ENCODE results near the gene UNG.

UNG gene

DNA sequence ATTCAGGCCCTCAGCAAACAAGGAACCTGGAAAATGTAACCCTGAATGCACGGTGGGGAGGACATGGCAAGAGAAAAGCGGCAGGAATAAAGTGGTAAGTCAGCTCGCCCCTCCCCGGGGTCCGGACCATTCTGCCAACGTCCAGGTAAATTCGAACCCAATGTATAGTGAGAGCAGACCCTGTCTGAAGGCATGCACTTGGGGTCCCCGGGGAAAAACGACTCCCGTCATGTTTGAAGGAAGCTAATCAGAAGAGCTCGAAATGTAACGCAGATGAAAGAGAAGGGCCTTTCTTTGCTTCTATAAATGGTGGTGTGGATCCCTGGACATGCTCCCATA is 19.2 kb downstream of the UNG start:
- TF ChIP-seq, protein P1, sequence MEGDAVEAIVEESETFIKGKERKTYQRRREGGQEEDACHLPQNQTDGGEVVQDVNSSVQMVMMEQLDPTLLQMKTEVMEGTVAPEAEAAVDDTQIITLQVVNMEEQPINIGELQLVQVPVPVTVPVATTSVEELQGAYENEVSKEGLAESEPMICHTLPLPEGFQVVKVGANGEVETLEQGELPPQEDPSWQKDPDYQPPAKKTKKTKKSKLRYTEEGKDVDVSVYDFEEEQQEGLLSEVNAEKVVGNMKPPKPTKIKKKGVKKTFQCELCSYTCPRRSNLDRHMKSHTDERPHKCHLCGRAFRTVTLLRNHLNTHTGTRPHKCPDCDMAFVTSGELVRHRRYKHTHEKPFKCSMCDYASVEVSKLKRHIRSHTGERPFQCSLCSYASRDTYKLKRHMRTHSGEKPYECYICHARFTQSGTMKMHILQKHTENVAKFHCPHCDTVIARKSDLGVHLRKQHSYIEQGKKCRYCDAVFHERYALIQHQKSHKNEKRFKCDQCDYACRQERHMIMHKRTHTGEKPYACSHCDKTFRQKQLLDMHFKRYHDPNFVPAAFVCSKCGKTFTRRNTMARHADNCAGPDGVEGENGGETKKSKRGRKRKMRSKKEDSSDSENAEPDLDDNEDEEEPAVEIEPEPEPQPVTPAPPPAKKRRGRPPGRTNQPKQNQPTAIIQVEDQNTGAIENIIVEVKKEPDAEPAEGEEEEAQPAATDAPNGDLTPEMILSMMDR (IDR thresholded peaks at IDR 0.05; ENCODE audit: extremely low read depth, insufficient read depth, missing control alignments), result no peak
- DNase-seq (ENCODE audit: low spot score), result no peak
- in situ Hi-C loops (cut with MboI; ENCODE audit: low pct_unique_long_range_greater_than_20kb, low sequenced_read_pairs, unreplicated experiment), result loop anchor here (25.0 kb wide), 1 partner anchor 271 kb away; no protein-coding TSS in a partner anchor

DNA sequence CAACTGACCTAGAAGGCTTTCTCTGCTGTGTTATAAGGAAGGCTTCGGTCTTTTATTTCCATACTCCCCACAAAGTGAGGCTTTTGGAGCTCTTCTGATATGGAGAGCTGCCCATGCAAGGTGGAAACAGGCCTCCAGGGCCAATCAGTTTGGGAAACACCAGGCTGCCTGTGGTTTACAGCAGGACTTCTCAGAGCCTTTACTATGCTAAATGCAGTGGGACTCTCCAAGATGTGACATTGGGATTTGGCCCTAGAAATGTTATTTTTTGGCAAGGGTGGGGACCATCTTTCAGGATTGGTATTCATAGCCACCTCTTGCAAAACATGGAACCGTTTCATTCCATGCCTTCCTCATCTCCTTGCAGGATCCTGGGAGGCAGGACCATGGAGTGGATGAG is 22.7 kb downstream of the UNG start:
- TF ChIP-seq, protein P1 (IDR thresholded peaks at IDR 0.05; ENCODE audit: extremely low read depth, insufficient read depth, missing control alignments), result no peak
- in situ Hi-C loops (cut with MboI; ENCODE audit: low pct_unique_long_range_greater_than_20kb, low sequenced_read_pairs, unreplicated experiment), result loop anchor here (25.0 kb wide), 1 partner anchor 267 kb away; no protein-coding TSS in a partner anchor

DNA sequence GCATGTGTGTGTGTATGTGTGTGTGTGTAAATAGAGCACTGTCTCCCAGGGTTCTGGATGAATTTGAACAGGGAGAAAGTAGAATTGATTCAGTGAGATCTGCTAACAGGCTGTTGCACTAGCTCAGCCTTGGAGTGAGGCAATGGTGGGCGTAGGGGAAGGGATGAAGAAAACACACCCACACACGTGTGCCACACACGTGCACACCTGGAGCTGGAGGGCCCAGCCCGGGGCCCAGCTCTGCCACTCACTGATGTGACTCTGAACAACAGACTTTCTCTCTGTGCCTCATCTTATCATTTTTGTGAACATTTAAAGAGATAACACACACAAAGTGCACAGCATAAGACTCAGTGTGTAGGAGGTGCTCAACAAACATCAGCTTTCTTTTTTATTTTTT is 23.2 kb downstream of the UNG start:
- TF ChIP-seq, protein P1 (IDR thresholded peaks at IDR 0.05; ENCODE audit: extremely low read depth, insufficient read depth, missing control alignments), result no peak
- in situ Hi-C loops (cut with MboI; ENCODE audit: low pct_unique_long_range_greater_than_20kb, low sequenced_read_pairs, unreplicated experiment), result loop anchor here (25.0 kb wide), 1 partner anchor 267 kb away; no protein-coding TSS in a partner anchor
- no peak for DNase-seq (ENCODE audit: low spot score)

More for the DNA sequence above, 22.7 kb downstream of the UNG start:
- DNase-seq (ENCODE audit: low spot score), result no peak

DNA sequence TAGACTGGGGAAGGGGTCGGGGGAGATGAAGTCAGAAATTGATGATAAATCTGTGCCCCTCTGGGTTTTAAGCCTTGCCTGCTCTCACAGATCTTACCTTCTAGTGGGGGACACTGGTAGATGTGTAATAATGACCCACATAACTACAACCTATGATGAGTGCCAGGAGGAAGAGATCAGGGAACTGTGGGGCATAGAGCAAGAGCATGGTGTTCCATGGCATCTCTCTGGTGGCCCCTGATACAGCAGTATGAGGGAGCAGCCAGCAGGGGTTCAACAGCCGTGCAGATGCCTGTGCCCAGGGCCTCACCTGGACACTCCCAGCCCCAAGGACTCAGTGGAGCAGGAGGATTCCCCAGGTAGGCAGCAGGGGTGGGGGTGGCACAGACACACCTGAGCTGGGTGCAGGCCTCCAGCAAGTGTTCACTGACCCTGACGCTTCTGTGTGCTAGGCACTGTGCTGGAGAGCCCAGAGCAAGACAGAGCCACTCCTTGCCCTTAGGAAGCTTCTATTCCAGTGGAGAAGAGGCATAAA is 24.0 kb downstream of the UNG start:
- in situ Hi-C loops (cut with MboI; ENCODE audit: low pct_unique_long_range_greater_than_20kb, low sequenced_read_pairs, unreplicated experiment), result loop anchor here (25.0 kb wide), 1 partner anchor 266 kb away; no protein-coding TSS in a partner anchor
- no peak for DNase-seq (ENCODE audit: low spot score)
- TF ChIP-seq, protein P1 (IDR thresholded peaks at IDR 0.05; ENCODE audit: extremely low read depth, insufficient read depth, missing control alignments), result no peak

DNA sequence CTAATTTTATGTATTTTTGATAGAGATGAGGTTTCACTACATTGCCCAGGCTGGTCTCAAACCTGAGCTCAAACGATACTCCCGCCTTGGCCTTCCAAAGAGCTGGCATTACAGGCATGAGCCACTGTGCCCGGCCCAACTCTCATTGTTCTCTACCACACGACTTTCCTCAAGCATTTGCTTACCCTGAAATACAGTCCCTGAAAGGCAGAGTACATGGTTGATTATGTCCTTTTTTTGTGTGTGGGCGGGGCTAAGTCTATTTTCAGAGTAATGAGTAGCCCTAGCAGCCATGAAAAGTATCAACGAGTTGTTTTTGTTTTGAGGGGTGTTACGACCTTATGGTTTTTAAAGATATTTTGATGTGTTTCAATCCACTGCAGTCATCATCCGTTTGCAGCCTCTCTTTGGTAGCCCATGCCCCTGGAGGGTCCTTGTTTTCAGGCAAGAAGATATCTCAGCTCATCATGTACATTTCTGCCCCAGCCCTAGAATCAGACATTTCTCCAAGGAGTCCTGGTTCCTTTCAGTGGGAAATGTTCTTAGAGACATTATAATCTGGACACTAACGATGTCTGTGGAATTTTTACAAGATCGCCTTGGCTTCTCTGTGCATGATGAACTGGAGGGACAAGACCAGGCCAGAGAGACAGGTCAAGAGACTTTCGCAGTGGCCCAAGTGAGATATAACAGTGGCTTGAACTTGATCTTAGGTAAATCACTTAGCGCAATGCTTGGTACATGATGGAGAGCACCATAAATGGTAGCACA is 27.7 kb downstream of the UNG start:
- DNase-seq (ENCODE audit: low spot score), result no peak
- in situ Hi-C loops (cut with MboI; ENCODE audit: low pct_unique_long_range_greater_than_20kb, low sequenced_read_pairs, unreplicated experiment), result loop anchor here (25.0 kb wide), 1 partner anchor 262 kb away; no protein-coding TSS in a partner anchor
- TF ChIP-seq, protein P1 (IDR thresholded peaks at IDR 0.05; ENCODE audit: extremely low read depth, insufficient read depth, missing control alignments), result no peak

DNA sequence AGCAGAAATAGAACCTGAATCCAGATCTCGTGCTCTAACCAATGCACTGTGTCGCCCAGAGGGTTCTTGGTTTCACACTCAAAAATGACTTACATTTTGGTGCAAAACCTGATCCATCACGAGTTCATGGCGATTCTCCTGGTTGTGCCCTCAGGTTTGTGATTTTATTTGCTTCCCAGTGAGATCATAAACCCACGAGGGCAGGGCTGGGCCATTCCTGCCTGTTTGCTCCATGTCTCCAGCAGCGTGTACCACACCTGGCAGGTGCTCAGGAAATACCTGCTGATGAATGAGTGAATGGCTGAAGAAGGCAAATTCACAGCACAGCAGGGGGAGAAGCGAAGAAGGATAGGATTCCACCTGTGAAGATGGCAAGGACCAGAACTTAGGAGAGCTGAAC is 28.4 kb downstream of the UNG start:
- no peak for DNase-seq (ENCODE audit: low spot score)
- TF ChIP-seq, protein P1 (IDR thresholded peaks at IDR 0.05; ENCODE audit: extremely low read depth, insufficient read depth, missing control alignments), result no peak
- in situ Hi-C loops (cut with MboI; ENCODE audit: low pct_unique_long_range_greater_than_20kb, low sequenced_read_pairs, unreplicated experiment), result no loop called here
